H1 (cell line): Measurements from ENCODE around the gene PTCHD4. TPM values are rescaled to one million over a fixed set of nuclear protein-coding genes. Genes with fewer than 3 reads are reported as not detected.

Experiments used
- CHD7 ChIP-seq: fragments of 300-600 bp; sonication (generic); IDR thresholded peaks from 2 replicates; pipeline ENCODE4 v1.7.1; 2012; ENCODE audit warnings: low read length, moderate library complexity, mild to moderate bottlenecking, inconsistent platforms; ENCODE audit not compliant: insufficient replicate concordance
- HDAC2 ChIP-seq, 2 experiments: fragments of 300-600 bp in 1 of 2; sonication (generic) in 1 of 2; IDR thresholded peaks; 2 replicates each; pipeline ENCODE4 v1.6.1; 2011 to 2012; ENCODE audit warnings: low read depth in 2 of 2, low read length in 2 of 2, mild to moderate bottlenecking in 2 of 2, moderate library complexity in 2 of 2, borderline replicate concordance in 1 of 2, inconsistent platforms in 1 of 2
- polyA plus RNA-seq, 7 experiments: library from polyadenylated mRNA; depleted of rRNA in 3 of 7; stranded (reverse) in 5 of 7; unstranded in 2 of 7; fragments of >200 nt in 5 of 7; fragments of 200-250 nt in 2 of 7; gene quantifications; 1 replicate in 5 of 7; 2 replicates in 1 of 7; 4 replicates in 1 of 7; pipeline versions ENCODE4 v1.2.1 to v1.2.3, GENCODE V29; 2011 to 2013; ENCODE audit warnings: missing spikeins in 2 of 7, mixed read lengths in 2 of 7
- total RNA-seq: library from RNA; stranded (reverse); fragmentation: NEBNext Ultra II Directional; extraction: Animal tissue kit (Norgen Biotek cat#: 25700); gene quantifications from 2 replicates; pipeline ENCODE4 v1.2.1, GENCODE V29; 2021
- TF ChIP-seq, protein P1 (sequence below): IDR thresholded peaks from 2 replicates; pipeline ENCODE4 v1.6.1; 2011; ENCODE audit warnings: low read depth, mild to moderate bottlenecking, low read length; ENCODE audit not compliant: insufficient read depth

PTCHD4 gene
- total and polyA plus RNA-seq, 2 of the 8 experiments (the other 6 are each of a cell fraction or from before 2014, with no cell fraction given) = 0.17 to 0.37 TPM

DNA sequence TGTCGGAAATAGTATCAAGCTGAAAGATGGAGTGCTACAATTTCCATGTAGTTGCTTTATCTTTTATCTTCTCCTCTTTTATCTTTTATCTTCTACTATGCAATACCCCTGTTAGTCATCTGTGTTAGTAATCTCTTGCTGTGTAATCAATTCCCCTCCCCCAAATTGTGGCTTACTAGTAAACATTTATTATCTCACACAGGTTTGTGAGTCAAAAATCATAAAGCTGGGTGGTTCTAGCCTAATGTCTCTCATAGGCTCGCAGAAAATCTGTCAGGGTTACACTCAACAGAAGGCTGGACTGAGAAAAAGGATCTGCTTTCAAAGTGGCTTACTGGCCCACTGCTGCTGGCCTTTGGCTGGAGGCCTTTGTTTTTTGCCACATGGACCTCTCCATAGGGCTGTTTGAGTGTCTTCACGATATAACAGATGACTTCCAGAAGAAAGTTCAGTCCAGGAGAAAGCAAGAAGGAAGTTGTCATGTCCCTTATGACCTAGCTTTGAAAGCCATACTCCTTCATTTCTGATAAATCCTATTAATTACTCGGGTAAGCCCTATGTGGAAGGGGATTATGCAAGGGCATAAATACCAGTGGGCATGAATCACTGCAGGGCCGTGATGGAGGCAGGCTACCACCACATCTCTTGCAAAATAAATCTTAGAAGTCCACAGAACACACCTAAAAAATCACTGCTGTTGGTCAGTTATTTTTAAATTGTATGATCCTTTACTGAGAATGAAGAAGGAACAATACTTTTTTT is 24.5 kb upstream of the PTCHD4 start (continued):
- TF ChIP-seq, protein P1, sequence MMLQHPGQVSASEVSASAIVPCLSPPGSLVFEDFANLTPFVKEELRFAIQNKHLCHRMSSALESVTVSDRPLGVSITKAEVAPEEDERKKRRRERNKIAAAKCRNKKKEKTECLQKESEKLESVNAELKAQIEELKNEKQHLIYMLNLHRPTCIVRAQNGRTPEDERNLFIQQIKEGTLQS = no peak
- no peak for TF ChIP-seq HDAC2 (IDR thresholded peaks at IDR 0.05; ENCODE audit: borderline replicate concordance in 1 of 2, low read depth in 2 of 2, low read length in 2 of 2)
- no peak for TF ChIP-seq CHD7
